GM12878 (cell line): ENCODE results near the gene UBAC2. TPM values are rescaled to one million over a fixed set of nuclear protein-coding genes. Genes with fewer than 3 reads are reported as not detected.

Source experiments
- ATAC-seq: fragments of 200-7000 bp; cut with Tn5 transposase; 3 replicates; pipeline ENCODE4 v1.9.1; 2020; ENCODE audit warnings: mild to moderate bottlenecking, moderate library complexity
- BruUV-seq: library from RNA; stranded (reverse); fragments of 400-500 nt; replicated peaks from 2 replicates; lab custom pipeline; 2021; lab: Mats Ljungman, UMichigan
- CTCF ChIA-PET: fragments of 300-600 bp; sonication (Branson Sonifier 250); formaldehyde crosslinking; extraction: SDS; loops from one replicate; lab custom pipeline; 2021; ENCODE audit warnings: inconsistent platforms; lab: Yijun Ruan, JAX
- POLR2A ChIA-PET: fragments of 350-600 bp; formaldehyde crosslinking; extraction: SDS; loops from one replicate; lab custom pipeline; 2021; ENCODE audit warnings: inconsistent platforms; lab: Charles Lee
- RAD21 ChIA-PET: fragments of 300-600 bp; sonication (Branson Sonifier 250); formaldehyde crosslinking; loops from one replicate; lab custom pipeline; 2023; ENCODE audit warnings: antibody characterized with exemption; ENCODE audit not compliant: unreplicated experiment; lab: Charles Lee
- SMC1A ChIA-PET: fragments of 300-600 bp; sonication (Branson Sonifier 250); formaldehyde crosslinking; loops from one replicate; lab custom pipeline; 2023; ENCODE audit not compliant: unreplicated experiment, uncharacterized antibody; lab: Charles Lee
- DNase-seq: peaks from one replicate; pipeline ENCODE4 v3.0.0-alpha.2; 2011; ENCODE audit warnings: low read depth, low spot score
- FAIRE-seq: peaks from 3 replicates; lab custom pipeline; 2011; peaks lifted over from hg19 to GRCh38; lab: Jason Lieb, UNC
- H2AFZ ChIP-seq: 2 replicates; pipeline ENCODE4 v1.6.0; 2011; ENCODE audit warnings: low read depth, low read length, control low read depth; ENCODE audit not compliant: control insufficient read depth
- H3K27ac ChIP-seq: 2 replicates; pipeline ENCODE4 v1.5.1; 2011; ENCODE audit warnings: control low read depth; ENCODE audit not compliant: control insufficient read depth, insufficient read depth
- H3K27me3 ChIP-seq, 2 experiments: replicated peaks in 1 of 2; 2 replicates each; pipeline versions ENCODE4 v1.6.0 to v1.6.1; 2011; ENCODE audit warnings: low read length in 1 of 2; ENCODE audit not compliant: control insufficient read depth in 2 of 2, insufficient read depth in 2 of 2
- H3K36me3 ChIP-seq, 2 experiments: 2 replicates each; pipeline ENCODE4 v1.5.1; 2011; ENCODE audit warnings: low read length in 1 of 2; ENCODE audit not compliant: control insufficient read depth in 2 of 2, insufficient read depth in 2 of 2
- H3K4me1 ChIP-seq: 2 replicates; pipeline ENCODE4 v1.6.1; 2011; ENCODE audit warnings: mild to moderate bottlenecking, low read length, moderate library complexity, mixed read lengths; ENCODE audit not compliant: control insufficient read depth, insufficient read depth
- H3K4me2 ChIP-seq: 2 replicates; pipeline ENCODE4 v1.6.0; 2011; ENCODE audit warnings: control low read depth; ENCODE audit not compliant: control insufficient read depth, insufficient read depth
- H3K4me3 ChIP-seq: fragments of 200-600 bp; sonication (generic); 2 replicates; pipeline ENCODE4 v1.5.1; 2016
- H3K79me2 ChIP-seq: 2 replicates; pipeline ENCODE4 v1.6.0; 2011; ENCODE audit warnings: low read length; ENCODE audit not compliant: control insufficient read depth, insufficient read depth
- H3K9ac ChIP-seq: 2 replicates; pipeline ENCODE4 v1.8.0; 2011; ENCODE audit warnings: low read length, control low read depth, mixed read lengths; ENCODE audit not compliant: control insufficient read depth, insufficient read depth
- H3K9me3 ChIP-seq: replicated peaks from 3 replicates; pipeline ENCODE4 v1.5.1; 2011; ENCODE audit warnings: mild to moderate bottlenecking, low read length; ENCODE audit not compliant: control insufficient read depth, insufficient read depth
- H4K20me1 ChIP-seq: 2 replicates; pipeline ENCODE4 v1.6.0; 2011; ENCODE audit not compliant: control insufficient read depth, insufficient read depth
- CREB1 ChIP-seq: IDR thresholded peaks from 2 replicates; pipeline ENCODE4 v1.6.1; 2012; ENCODE audit warnings: low read depth, mild to moderate bottlenecking, inconsistent platforms
- MEF2B ChIP-seq: fragments of 450-650 bp; IDR thresholded peaks from 2 replicates; pipeline ENCODE4 v1.6.1; 2018; ENCODE audit warnings: mild to moderate bottlenecking, moderate library complexity; ENCODE audit not compliant: partially characterized antibody, poor library complexity, severe bottlenecking
- MTA3 ChIP-seq: IDR thresholded peaks from 2 replicates; pipeline ENCODE4 v1.6.1; 2012; ENCODE audit warnings: low read length, inconsistent platforms, borderline replicate concordance
- RUNX3 ChIP-seq: IDR thresholded peaks from 2 replicates; pipeline ENCODE4 v1.6.1; 2012; ENCODE audit warnings: low read length, inconsistent platforms
- SPI1 ChIP-seq: IDR thresholded peaks from 2 replicates; pipeline ENCODE4 v1.6.1; 2011; ENCODE audit warnings: low read depth, mild to moderate bottlenecking, low read length, moderate library complexity, borderline replicate concordance; ENCODE audit not compliant: insufficient read depth
- TCF12 ChIP-seq: IDR thresholded peaks from 2 replicates; pipeline ENCODE4 v1.6.1; 2011; ENCODE audit warnings: low read depth, mild to moderate bottlenecking, low read length
- TCF3 ChIP-seq: IDR thresholded peaks from 2 replicates; pipeline ENCODE4 v1.6.1; 2012; ENCODE audit warnings: low read depth, mild to moderate bottlenecking, low read length, borderline replicate concordance; ENCODE audit not compliant: insufficient read depth
- YBX1 ChIP-seq: fragments of 450-650 bp; IDR thresholded peaks from 2 replicates; pipeline ENCODE4 v1.6.1; 2016; ENCODE audit warnings: antibody characterized with exemption
- WGBS: methylation state at CpG from one replicate; pipeline ENCODE4 v1.1.6; 2016; ENCODE audit warnings: low lambda C conversion rate; ENCODE audit not compliant: insufficient replicate concordance, insufficient coverage; ENCODE audit errors: missing lambda C conversion rate; 5-methylcytosine and 5-hydroxymethylcytosine counted together
- in situ Hi-C: fragments of 300-500 bp; cut with MboI; formaldehyde crosslinking; loops from 9 replicates; pipeline ENCODE4 v1.14.3; 2018; ENCODE audit warnings: mixed read lengths
- intact Hi-C: fragments of 100-400 bp; cut with micrococcal nuclease; formaldehyde crosslinking; loops from one replicate; pipeline ENCODE4 v1.14.2; 2022; ENCODE audit not compliant: unreplicated experiment
- polyA plus RNA-seq, 11 experiments: library from polyadenylated mRNA; depleted of rRNA in 4 of 11; unstranded in 6 of 11; stranded (reverse) in 5 of 11; fragments of >200 nt; fragmentation: Nextera tagmentation in 4 of 11; fragmentation: Illumina TruSeq in 1 of 11; extraction: Ambion mirVana in 4 of 11; extraction: Trizol in 1 of 11; gene quantifications; 1 replicate in 1 of 11; 2 replicates in 10 of 11; pipeline versions ENCODE4 v1.2.1 to v1.2.3, GENCODE V29; 2011 to 2016; ENCODE audit warnings: inconsistent platforms in 2 of 11, missing spikeins in 2 of 11, low read depth in 1 of 11
- total RNA-seq, 4 experiments: library from RNA; depleted of rRNA in 3 of 4; stranded (reverse); fragments of >200 nt in 3 of 4; fragmentation: Illumina TruSeq in 1 of 4; extraction: Trizol in 1 of 4; gene quantifications; 2 replicates each; pipeline versions ENCODE4 v1.2.1 to v1.2.3, GENCODE V29; 2013 to 2021
- TF ChIP-seq, protein P1 (sequence below): IDR thresholded peaks from 2 replicates; pipeline ENCODE4 v1.6.1; 2012; ENCODE audit warnings: low read length, inconsistent platforms
- TF ChIP-seq, protein P2 (sequence below): IDR thresholded peaks from 2 replicates; pipeline ENCODE4 v1.6.1; 2011; ENCODE audit warnings: borderline replicate concordance, low read depth, mild to moderate bottlenecking, moderate library complexity, mixed read lengths, low read length; ENCODE audit not compliant: insufficient read depth; ENCODE audit errors: extremely low read length

The UBAC2 gene
- total and polyA plus RNA-seq, 10 of the 15 experiments (the other 5 are each of a cell fraction or from before 2014, with no cell fraction given) = 3.0 to 54.6 (median 17.4) TPM

DNA sequence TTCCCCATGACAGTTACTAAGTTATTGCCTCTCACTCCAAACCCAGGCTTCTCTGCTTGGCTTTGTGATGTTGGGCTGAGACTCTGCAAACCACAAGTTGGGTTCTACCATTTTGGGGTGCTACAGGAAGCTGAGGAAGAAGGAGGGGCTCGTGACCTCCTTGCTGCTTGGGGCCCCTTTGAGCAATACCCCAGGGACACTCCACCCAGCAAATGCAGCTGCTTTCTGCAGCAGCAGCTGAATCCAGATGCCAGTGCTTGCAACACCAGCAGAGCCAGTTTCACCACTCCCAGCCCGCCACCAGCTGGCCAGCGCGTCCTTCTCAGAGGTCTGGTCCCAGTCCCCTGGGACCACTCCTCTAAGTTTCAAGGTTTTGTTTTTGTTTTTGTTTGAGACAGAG is 22.0 kb upstream of the UBAC2 start:
- POLR2A ChIA-PET = no interaction called here

More for the DNA sequence above, 22.0 kb upstream of the UBAC2 start:
- 0 out of 2 replicates have a peak overlapping the region, but pooled peaks have one; percentile 28 for H3K4me2 ChIP-seq
- ChIA-PET SMC1A (interaction anchor here (0.9 to 15.8 kb wide), 3 partner anchors 22 to 89 kb away, joined by 4 to 269 read pairs (median 5); partner anchors contain the start of gene UBAC2), CTCF (interaction anchor here (16.7 kb wide), 1 partner anchor 88 kb away, joined by 470 read pairs; no protein-coding TSS in a partner anchor), RAD21 (interaction anchor here (16.5 kb wide), 1 partner anchor 89 kb away, joined by 338 read pairs; no protein-coding TSS in a partner anchor)
- no peaks in the 10 kb centered on the region for H3K79me2 ChIP-seq
- 3% methylated on average over 4 of the region's 4 CpGs for WGBS
- no peak overlapping the region for H3K4me3 ChIP-seq
- no peak overlapping the region for H3K9ac ChIP-seq
- H4K20me1 ChIP-seq = no peaks in the 10 kb centered on the region
- TF ChIP-seq, protein P1, sequence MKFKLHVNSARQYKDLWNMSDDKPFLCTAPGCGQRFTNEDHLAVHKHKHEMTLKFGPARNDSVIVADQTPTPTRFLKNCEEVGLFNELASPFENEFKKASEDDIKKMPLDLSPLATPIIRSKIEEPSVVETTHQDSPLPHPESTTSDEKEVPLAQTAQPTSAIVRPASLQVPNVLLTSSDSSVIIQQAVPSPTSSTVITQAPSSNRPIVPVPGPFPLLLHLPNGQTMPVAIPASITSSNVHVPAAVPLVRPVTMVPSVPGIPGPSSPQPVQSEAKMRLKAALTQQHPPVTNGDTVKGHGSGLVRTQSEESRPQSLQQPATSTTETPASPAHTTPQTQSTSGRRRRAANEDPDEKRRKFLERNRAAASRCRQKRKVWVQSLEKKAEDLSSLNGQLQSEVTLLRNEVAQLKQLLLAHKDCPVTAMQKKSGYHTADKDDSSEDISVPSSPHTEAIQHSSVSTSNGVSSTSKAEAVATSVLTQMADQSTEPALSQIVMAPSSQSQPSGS = no peak
- TF ChIP-seq CREB1 = no peak
- TF ChIP-seq, protein P2, sequence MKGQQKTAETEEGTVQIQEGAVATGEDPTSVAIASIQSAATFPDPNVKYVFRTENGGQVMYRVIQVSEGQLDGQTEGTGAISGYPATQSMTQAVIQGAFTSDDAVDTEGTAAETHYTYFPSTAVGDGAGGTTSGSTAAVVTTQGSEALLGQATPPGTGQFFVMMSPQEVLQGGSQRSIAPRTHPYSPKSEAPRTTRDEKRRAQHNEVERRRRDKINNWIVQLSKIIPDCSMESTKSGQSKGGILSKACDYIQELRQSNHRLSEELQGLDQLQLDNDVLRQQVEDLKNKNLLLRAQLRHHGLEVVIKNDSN = no peak
- 0 out of 2 replicates have a peak, but pooled peaks have one; percentile 23 for TF ChIP-seq RUNX3
- no peak for TF ChIP-seq YBX1
- TF ChIP-seq MTA3 = no peak
- TF ChIP-seq MEF2B = peak; percentile 45
- no peak for TF ChIP-seq SPI1
- peak; percentile 83 for TF ChIP-seq TCF12
- 0 out of 2 replicates have a peak, but pooled peaks have one; percentile 48 for TF ChIP-seq TCF3
- H2AFZ ChIP-seq = no peak overlapping the region
- H3K4me1 ChIP-seq = peaks cover 4% of the 10 kb centered on the region
- BruUV-seq = no TSS peak
- ATAC-seq (peak; percentile 40), DNase-seq (no peak), FAIRE-seq (no peak)
- no peak overlapping the region for H3K27ac ChIP-seq
- H3K36me3 ChIP-seq = no peaks in the 10 kb centered on the region
- in situ Hi-C loops = loop anchor here (5.0 kb wide), 2 partner anchors 84 to 259 kb away; no protein-coding TSS in a partner anchor
- intact Hi-C loops = no loop called here
- H3K9me3 ChIP-seq = no peaks in the 10 kb centered on the region; the same call in 2 of the 3 replicates
- peaks cover 0 to under 1% of the 10 kb centered on the region in 2 experiments; a peak in 1 of 4 replicates for H3K27me3 ChIP-seq
